ENCODE results near the gene TFF3.

TFF3 gene

GRCh38 chr21:42346441-42346840 is 31.2 kb upstream of the TFF3 start:
- DNase-seq, result no peak

- no peak for DNase-seq
Observed at GRCh38 chr21:42344631-42345030, 29.4 kb upstream of the TFF3 start.

- DNase-seq, result no peak
Observed at GRCh38 chr21:42343963-42344510, 28.8 kb upstream of the TFF3 start.

GRCh38 chr21:42343556-42343955 is 28.3 kb upstream of the TFF3 start:
- DNase-seq, result no peak

- DNase-seq, result no peak
Observed at GRCh38 chr21:42343101-42343500, 27.9 kb upstream of the TFF3 start.

GRCh38 chr21:42341776-42342542 is 26.8 kb upstream of the TFF3 start:
- no peak for DNase-seq

- DNase-seq, result no peak
Observed at GRCh38 chr21:42340187-42341050, 25.2 kb upstream of the TFF3 start.

GRCh38 chr21:42338729-42339715 is 23.8 kb upstream of the TFF3 start:
- no peak for DNase-seq

- peak; percentile 85 for DNase-seq
Observed at GRCh38 chr21:42337830-42338728, 22.9 kb upstream of the TFF3 start.

GRCh38 chr21:42337276-42337675 is 22.1 kb upstream of the TFF3 start:
- DNase-seq, result no peak

- DNase-seq, result no peak
Observed at GRCh38 chr21:42336054-42336453, 20.8 kb upstream of the TFF3 start.

GRCh38 chr21:42332557-42333317 is 17.5 kb upstream of the TFF3 start:
- DNase-seq, result no peak

GRCh38 chr21:42331660-42332059 is 16.5 kb upstream of the TFF3 start:
- no peak for DNase-seq

- DNase-seq, result no peak
Observed at GRCh38 chr21:42330380-42331371, 15.5 kb upstream of the TFF3 start.

- DNase-seq, result no peak
Observed at GRCh38 chr21:42324896-42325295, 9.7 kb upstream of the TFF3 start.

GRCh38 chr21:42321845-42322244 is 6.6 kb upstream of the TFF3 start:
- no peak for DNase-seq

- DNase-seq, result no peak
Observed at GRCh38 chr21:42321231-42321630, 6.0 kb upstream of the TFF3 start.

GRCh38 chr21:42320791-42321190 is 5.6 kb upstream of the TFF3 start:
- no peak for DNase-seq

GRCh38 chr21:42319851-42320572 is 4.8 kb upstream of the TFF3 start:
- no peak for DNase-seq
